Epithelial cell of proximal tubule (primary cell): Measurements from ENCODE around the gene CEP250. TPM values are rescaled to one million over a fixed set of nuclear protein-coding genes. Genes with fewer than 3 reads are reported as not detected.
"Not testable (repeated sequence)": the region's sequence is repeated elsewhere in the genome, so short reads cannot be mapped to it uniquely, and the experiment has no call there.

Experiments
- DNase-seq: peaks from one replicate; pipeline ENCODE4 v3.0.0-alpha.2; 2011; ENCODE audit warnings: low read depth
- H3K4me3 ChIP-seq: 2 replicates; pipeline ENCODE4 v1.5.1; 2011; ENCODE audit warnings: low read depth, mild to moderate bottlenecking, low read length
- total RNA-seq: library from RNA; depleted of rRNA; stranded (reverse); fragments of >200 nt; gene quantifications from 2 replicates; pipeline ENCODE4 v1.2.3, GENCODE V29; 2015
- TF ChIP-seq, protein P1 (sequence below): conservative IDR thresholded peaks from 2 replicates; pipeline ENCODE4 v1.5.1; 2012; ENCODE audit warnings: low read depth, mild to moderate bottlenecking, low read length

CEP250 gene
- total RNA-seq, 1 donor from 2014 or later: 91.7 TPM

DNA sequence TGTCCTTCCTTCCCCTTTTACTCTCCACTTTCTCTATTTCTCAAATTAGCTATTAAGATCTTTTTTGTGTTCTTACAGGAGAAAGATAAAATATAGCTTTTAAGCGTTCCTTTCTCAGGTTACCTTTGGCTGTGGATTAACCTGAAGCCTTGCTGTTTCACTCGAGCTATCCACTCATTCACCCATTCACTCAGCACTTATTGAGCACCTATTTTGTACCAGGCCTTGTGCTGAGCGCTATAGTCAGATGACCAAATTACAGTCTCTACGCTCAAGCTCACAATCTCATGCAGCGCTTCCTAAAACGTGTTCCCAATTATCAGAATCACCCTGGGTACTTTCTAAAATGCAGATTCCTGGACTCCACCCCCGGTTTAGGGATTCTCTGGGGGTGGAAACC lies 1.8 kb upstream of the CEP250 start:
- DNase-seq: no peak
- TF ChIP-seq, protein P1, sequence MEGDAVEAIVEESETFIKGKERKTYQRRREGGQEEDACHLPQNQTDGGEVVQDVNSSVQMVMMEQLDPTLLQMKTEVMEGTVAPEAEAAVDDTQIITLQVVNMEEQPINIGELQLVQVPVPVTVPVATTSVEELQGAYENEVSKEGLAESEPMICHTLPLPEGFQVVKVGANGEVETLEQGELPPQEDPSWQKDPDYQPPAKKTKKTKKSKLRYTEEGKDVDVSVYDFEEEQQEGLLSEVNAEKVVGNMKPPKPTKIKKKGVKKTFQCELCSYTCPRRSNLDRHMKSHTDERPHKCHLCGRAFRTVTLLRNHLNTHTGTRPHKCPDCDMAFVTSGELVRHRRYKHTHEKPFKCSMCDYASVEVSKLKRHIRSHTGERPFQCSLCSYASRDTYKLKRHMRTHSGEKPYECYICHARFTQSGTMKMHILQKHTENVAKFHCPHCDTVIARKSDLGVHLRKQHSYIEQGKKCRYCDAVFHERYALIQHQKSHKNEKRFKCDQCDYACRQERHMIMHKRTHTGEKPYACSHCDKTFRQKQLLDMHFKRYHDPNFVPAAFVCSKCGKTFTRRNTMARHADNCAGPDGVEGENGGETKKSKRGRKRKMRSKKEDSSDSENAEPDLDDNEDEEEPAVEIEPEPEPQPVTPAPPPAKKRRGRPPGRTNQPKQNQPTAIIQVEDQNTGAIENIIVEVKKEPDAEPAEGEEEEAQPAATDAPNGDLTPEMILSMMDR: no peak
- peak overlapping the region; percentile 72 for H3K4me3 ChIP-seq

DNA sequence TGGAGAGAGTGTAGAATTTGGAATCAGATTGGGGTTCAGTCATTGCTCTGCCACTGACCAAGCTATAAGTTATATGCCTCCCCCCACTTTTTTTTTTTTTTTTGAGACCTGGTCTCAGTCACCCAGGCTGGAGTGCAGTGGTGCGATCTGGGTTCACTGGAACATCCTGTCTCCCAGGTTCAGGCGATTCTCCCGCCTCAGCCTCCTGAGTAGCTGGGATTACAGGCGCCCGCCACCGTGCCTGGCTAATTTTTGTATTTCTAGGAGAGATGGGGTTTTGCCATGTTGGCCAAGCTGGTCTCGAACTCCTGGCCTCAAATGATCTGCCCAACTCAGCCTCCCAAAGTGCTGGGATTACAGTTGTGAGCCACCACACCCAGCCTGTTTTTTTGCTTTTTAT lies 1.3 kb downstream of the CEP250 start:
- DNase-seq, H3K4me3 ChIP-seq: not testable (repeated sequence)

DNA sequence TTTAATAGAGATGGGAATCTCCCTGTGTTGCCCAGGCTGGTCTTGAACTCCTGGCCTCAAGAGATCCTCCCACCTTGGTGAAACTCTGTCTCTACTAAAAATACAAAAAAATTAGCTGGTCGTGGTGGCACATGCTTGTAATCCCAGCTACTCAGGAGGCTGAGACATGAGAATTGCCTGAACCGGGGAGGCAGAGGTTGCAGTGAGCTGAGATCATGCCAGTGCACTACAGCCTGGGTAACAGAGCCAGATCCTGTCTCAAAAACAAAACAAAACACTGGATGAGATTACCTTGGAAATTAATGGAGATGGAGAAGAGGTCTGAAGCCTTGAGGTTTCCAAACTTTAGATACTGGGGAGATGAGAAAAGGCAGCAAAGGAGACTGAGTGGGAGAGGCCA lies 2.1 kb downstream of the CEP250 start:
- not testable (repeated sequence) for DNase-seq, H3K4me3 ChIP-seq

DNA sequence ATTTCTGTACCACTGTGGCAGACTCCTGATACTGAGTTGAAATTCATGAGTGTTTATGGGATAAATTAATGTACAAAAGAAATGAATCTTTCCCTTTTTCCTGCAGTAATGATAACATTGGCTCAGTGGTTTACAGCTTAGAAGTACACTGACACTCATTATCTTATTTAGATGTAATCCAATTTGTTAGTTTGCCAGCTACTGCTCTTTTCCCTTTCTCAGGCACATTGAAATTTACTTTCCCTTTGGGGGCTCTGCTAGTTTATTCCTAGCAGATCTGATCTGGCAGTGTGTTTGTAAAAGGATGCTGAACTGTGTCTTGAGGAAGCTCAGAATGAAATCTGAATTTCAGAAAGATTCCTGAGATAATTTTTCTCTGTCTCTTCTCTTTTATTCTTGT lies 3.0 kb downstream of the CEP250 start:
- no peak overlapping the region for H3K4me3 ChIP-seq
- TF ChIP-seq, protein P1: no peak
- DNase-seq: no peak

DNA sequence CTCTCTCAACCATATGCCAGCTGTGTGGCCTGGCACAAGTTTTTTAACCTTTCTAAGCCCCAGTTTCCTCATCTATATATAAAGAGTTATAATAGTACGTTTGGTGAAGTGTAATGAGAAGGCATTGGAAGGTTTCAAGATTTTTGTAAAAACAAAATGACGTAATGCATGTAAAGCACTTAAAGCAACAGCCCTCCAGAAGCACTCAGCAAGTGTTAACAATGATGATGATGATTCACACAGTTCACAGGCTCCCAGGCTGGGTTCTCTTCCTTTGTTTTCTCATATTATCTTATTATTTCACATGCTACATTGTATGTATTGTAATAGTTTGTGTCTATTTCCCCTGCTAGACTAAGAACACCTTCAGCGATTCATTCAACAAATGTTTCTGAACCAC lies 6.2 kb downstream of the CEP250 start:
- no peak for DNase-seq
- no peak overlapping the region for H3K4me3 ChIP-seq
- TF ChIP-seq, protein P1: no peak

DNA sequence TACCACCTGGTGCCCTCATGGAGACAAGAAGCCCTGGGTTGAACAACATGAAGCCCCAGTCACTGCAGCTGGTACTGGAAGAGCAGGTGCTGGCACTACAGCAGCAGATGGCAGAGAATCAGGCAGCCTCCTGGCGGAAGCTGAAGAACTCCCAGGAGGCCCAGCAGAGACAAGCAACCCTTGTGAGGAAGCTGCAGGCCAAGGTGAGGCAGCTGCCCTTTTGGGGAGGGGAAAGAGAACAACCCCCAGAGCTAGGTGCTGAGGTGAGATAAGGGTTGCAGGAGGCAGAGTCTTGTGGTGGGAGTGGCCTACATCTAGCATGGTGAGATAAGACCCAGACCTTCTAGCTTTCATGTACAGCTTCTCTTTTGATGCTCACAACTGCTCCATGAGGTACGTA lies 7.0 kb downstream of the CEP250 start:
- no peak for DNase-seq
- H3K4me3 ChIP-seq: no peak overlapping the region
- TF ChIP-seq, protein P1: no peak

DNA sequence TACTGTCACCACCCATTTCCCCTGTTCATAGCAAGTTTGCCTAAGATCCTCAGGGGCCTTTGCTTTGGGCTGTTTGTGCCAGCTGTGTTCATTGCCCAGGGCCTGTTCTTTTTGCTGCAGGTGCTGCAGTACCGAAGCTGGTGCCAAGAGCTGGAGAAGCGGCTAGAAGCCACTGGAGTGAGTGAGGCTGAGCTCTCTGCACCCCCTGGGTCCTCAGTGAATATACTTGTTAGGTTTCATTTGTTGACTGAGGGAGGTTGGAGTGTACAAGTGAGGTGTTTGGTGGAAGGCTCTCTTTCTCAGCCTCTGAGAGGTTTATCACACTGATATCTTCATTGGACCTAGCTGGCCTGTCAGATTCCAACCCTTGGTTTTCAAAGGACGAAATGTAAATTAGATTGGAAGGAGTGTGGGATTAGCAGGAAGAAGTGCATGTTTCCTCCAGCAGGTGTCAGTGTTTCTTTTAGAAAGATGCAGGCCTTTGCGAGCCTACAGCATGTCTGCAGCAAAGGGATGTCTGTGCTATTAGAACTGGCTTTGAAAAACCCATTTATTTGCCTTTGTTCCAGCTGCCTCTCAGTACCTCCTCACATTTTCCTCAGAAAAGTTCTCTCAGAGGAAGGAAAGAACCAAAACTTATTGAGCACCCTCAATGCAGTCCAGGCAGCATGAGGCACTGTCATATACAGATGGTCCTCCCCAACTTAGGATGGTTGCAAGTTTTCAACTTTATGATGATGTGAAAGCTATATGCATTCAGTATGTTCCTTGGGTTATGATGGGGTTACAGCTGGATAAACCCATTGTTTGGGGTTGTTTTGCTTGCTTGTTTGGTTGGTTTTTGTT lies 8.3 kb downstream of the CEP250 start:
- H3K4me3 ChIP-seq: no peak overlapping the region
- TF ChIP-seq, protein P1: peak; percentile 79
- DNase-seq: peak; percentile 9

DNA sequence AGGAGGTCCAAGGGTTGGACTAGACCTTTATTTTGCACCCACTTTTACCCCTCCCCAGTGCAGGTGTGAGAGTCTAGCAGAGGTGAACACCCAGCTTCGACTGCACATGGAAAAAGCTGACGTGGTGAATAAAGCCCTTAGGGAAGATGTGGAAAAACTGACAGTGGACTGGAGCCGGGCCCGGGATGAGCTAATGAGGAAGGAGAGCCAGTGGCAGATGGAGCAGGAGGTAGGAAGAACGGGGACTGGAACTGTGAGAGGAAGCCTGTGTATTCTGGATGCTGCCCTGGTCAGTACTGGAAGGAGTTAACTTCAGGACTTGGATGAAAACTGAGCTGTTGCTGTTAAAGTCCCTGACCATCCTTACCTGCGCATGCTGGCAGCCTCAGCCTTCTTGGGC lies 10.6 kb downstream of the CEP250 start:
- TF ChIP-seq, protein P1: no peak
- no peak for DNase-seq
- H3K4me3 ChIP-seq: no peak overlapping the region
